ES-I3 (cell line): ENCODE measurements around the gene SLC22A23.
A peak's percentile ranks its signal among the peaks of the same experiment; 100 is the strongest.

Experiments used
- H3K36me3 ChIP-seq: 2 replicates; pipeline ENCODE4 v1.6.1; 2013; ENCODE audit warnings: mild to moderate bottlenecking, low read length, control low read depth, moderate library complexity; ENCODE audit not compliant: insufficient read depth
- H3K4me1 ChIP-seq: 2 replicates; pipeline ENCODE4 v1.6.1; 2013; ENCODE audit warnings: mild to moderate bottlenecking, control low read depth, low read length; ENCODE audit not compliant: insufficient read depth
- H3K9ac ChIP-seq: 2 replicates; pipeline ENCODE4 v1.6.1; 2013; ENCODE audit warnings: low read depth, mild to moderate bottlenecking, low read length, moderate library complexity
- H3K9me3 ChIP-seq: 2 replicates; pipeline ENCODE4 v1.6.1; 2013; ENCODE audit warnings: mild to moderate bottlenecking, low read length, moderate library complexity; ENCODE audit not compliant: control insufficient read depth, insufficient read depth

The SLC22A23 gene

GRCh38 chr6:3426927-3427686 lies 29.7 kb downstream of the SLC22A23 start:
- H3K4me1 ChIP-seq, result peaks cover 38% of the 10 kb centered on the region
- no peak overlapping the region for H3K9ac ChIP-seq
- no peaks in the 10 kb centered on the region for H3K9me3 ChIP-seq
- H3K36me3 ChIP-seq, result no peaks in the 10 kb centered on the region

- H3K9me3 ChIP-seq, result no peaks in the 10 kb centered on the region
- peaks cover 46% of the 10 kb centered on the region for H3K4me1 ChIP-seq
- H3K36me3 ChIP-seq, result no peaks in the 10 kb centered on the region
- no peak overlapping the region for H3K9ac ChIP-seq
These were observed 30.5 kb downstream of the SLC22A23 start for GRCh38 chr6:3426091-3426926.

- H3K9me3 ChIP-seq, result no peaks in the 10 kb centered on the region
- H3K4me1 ChIP-seq, result peaks cover 50% of the 10 kb centered on the region
- no peak overlapping the region for H3K9ac ChIP-seq
- no peaks in the 10 kb centered on the region for H3K36me3 ChIP-seq
These were observed 31.3 kb downstream of the SLC22A23 start for GRCh38 chr6:3425574-3425973.

GRCh38 chr6:3424185-3424927 lies 32.5 kb downstream of the SLC22A23 start:
- Histone ChIP-seq H3K36me3 (no peaks in the 10 kb centered on the region), H3K9me3 (no peaks in the 10 kb centered on the region), H3K4me1 (peaks cover 60% of the 10 kb centered on the region), H3K9ac (no peak overlapping the region)

- no peak overlapping the region for H3K9ac ChIP-seq
- H3K9me3 ChIP-seq, result no peaks in the 10 kb centered on the region
- H3K36me3 ChIP-seq, result no peaks in the 10 kb centered on the region
- peaks cover 61% of the 10 kb centered on the region for H3K4me1 ChIP-seq
These were observed 33.2 kb downstream of the SLC22A23 start for GRCh38 chr6:3423439-3424184.

GRCh38 chr6:3422435-3423070 lies 34.3 kb downstream of the SLC22A23 start:
- Histone ChIP-seq H3K36me3 (no peaks in the 10 kb centered on the region), H3K4me1 (peaks cover 60% of the 10 kb centered on the region), H3K9me3 (no peaks in the 10 kb centered on the region), H3K9ac (no peak overlapping the region)

- Histone ChIP-seq H3K9ac (peak overlapping the region; percentile 21; the same call in 1 of the 2 replicates), H3K4me1 (peaks cover 53% of the 10 kb centered on the region), H3K36me3 (no peaks in the 10 kb centered on the region), H3K9me3 (no peaks in the 10 kb centered on the region)
These were observed 34.9 kb downstream of the SLC22A23 start for GRCh38 chr6:3421791-3422434.

GRCh38 chr6:3421143-3421542 lies 35.7 kb downstream of the SLC22A23 start:
- H3K9me3 ChIP-seq, result no peaks in the 10 kb centered on the region
- peaks cover 46% of the 10 kb centered on the region for H3K4me1 ChIP-seq
- H3K9ac ChIP-seq, result no peak overlapping the region
- no peaks in the 10 kb centered on the region for H3K36me3 ChIP-seq

- Histone ChIP-seq H3K9me3 (no peaks in the 10 kb centered on the region), H3K36me3 (no peaks in the 10 kb centered on the region), H3K4me1 (peaks cover 52% of the 10 kb centered on the region), H3K9ac (no peak overlapping the region)
These were observed 37.1 kb downstream of the SLC22A23 start for GRCh38 chr6:3419624-3420272.

- Histone ChIP-seq H3K36me3 (no peaks in the 10 kb centered on the region), H3K9ac (no peak overlapping the region), H3K9me3 (no peaks in the 10 kb centered on the region), H3K4me1 (peaks cover 51% of the 10 kb centered on the region)
These were observed 38.3 kb downstream of the SLC22A23 start for GRCh38 chr6:3418496-3419060.

GRCh38 chr6:3417473-3417872 lies 39.4 kb downstream of the SLC22A23 start:
- Histone ChIP-seq H3K36me3 (no peaks in the 10 kb centered on the region), H3K4me1 (peaks cover 43% of the 10 kb centered on the region), H3K9ac (no peak overlapping the region), H3K9me3 (no peaks in the 10 kb centered on the region)

GRCh38 chr6:3415490-3415889 lies 41.4 kb downstream of the SLC22A23 start:
- no peak overlapping the region for H3K9ac ChIP-seq
- H3K4me1 ChIP-seq, result peaks cover 28% of the 10 kb centered on the region
- no peaks in the 10 kb centered on the region for H3K9me3 ChIP-seq
- no peaks in the 10 kb centered on the region for H3K36me3 ChIP-seq

GRCh38 chr6:3415082-3415453 lies 41.8 kb downstream of the SLC22A23 start:
- Histone ChIP-seq H3K4me1 (peaks cover 30% of the 10 kb centered on the region), H3K9ac (no peak overlapping the region), H3K9me3 (no peaks in the 10 kb centered on the region), H3K36me3 (no peaks in the 10 kb centered on the region)
